Spleen (tissue), 11 donors: Measurements from ENCODE around the gene PDAP1. TPM values are rescaled to one million over a fixed set of nuclear protein-coding genes. Genes with fewer than 3 reads are reported as not detected.

Experiments used
- DNase-seq: peaks from one replicate; pipeline ENCODE4 v3.0.0-alpha.2; 2020
- H3K27ac ChIP-seq, 8 donors: fragments of 200-600 bp; sonication (generic) in 7 of 8; 1 replicate in 4 of 8; 2 replicates in 4 of 8; pipeline versions ENCODE4 v1.5.0 to v1.8.0; 2016 to 2021; ENCODE audit warnings: inconsistent platforms in 4 of 8, mild to moderate bottlenecking in 4 of 8, moderate library complexity in 1 of 8
- H3K27me3 ChIP-seq, 7 donors: fragments of 200-600 bp; sonication (generic) in 6 of 7; replicated peaks in 1 of 7; 1 replicate in 4 of 7; 2 replicates in 3 of 7; pipeline versions ENCODE4 v1.5.0 to v1.8.0; 2016 to 2021; ENCODE audit warnings: inconsistent platforms in 3 of 7, mild to moderate bottlenecking in 1 of 7
- H3K36me3 ChIP-seq, 6 donors: fragments of 200-600 bp; sonication (generic) in 5 of 6; 1 replicate in 4 of 6; 2 replicates in 2 of 6; pipeline versions ENCODE4 v1.5.0 to v1.8.0; 2016 to 2021; ENCODE audit warnings: inconsistent platforms in 2 of 6
- H3K4me1 ChIP-seq, 6 donors: fragments of 200-600 bp; sonication (generic) in 5 of 6; 1 replicate in 3 of 6; 2 replicates in 3 of 6; pipeline versions ENCODE4 v1.5.0 to v1.8.0; 2016 to 2021; ENCODE audit warnings: inconsistent platforms in 3 of 6
- H3K4me3 ChIP-seq, 8 donors: fragments of 200-600 bp; sonication (generic) in 7 of 8; 1 replicate in 4 of 8; 2 replicates in 4 of 8; pipeline versions ENCODE4 v1.5.0 to v1.8.0; 2016 to 2021; ENCODE audit warnings: inconsistent platforms in 4 of 8, mild to moderate bottlenecking in 4 of 8, moderate library complexity in 2 of 8
- H3K9me3 ChIP-seq, 8 donors: fragments of 200-600 bp; sonication (generic) in 7 of 8; 1 replicate in 4 of 8; 2 replicates in 4 of 8; pipeline versions ENCODE4 v1.5.0 to v1.8.0; 2016 to 2021; ENCODE audit warnings: inconsistent platforms in 4 of 8
- POLR2A ChIP-seq, 3 donors: fragments of 450-650 bp; IDR thresholded peaks; one replicate each; pipeline ENCODE4 v1.5.1; 2017; ENCODE audit warnings: antibody characterized with exemption in 3 of 3, mild to moderate bottlenecking in 1 of 3
- POLR2AphosphoS5 ChIP-seq, 3 donors: sonication (generic); formaldehyde crosslinking; IDR thresholded peaks; one replicate each; pipeline ENCODE4 v1.5.1; 2017; ENCODE audit warnings: antibody characterized with exemption in 3 of 3
- WGBS, 5 donors: extraction: QIAGEN DNeasy Blood & Tissue Kit in 3 of 5; methylation state at CpG; one replicate each; pipeline versions ENCODE4 v1.1.5 to v1.1.7; 2013 to 2018; 5-methylcytosine and 5-hydroxymethylcytosine counted together
- intact Hi-C: fragments of 100-400 bp; cut with DNase I; formaldehyde crosslinking; loops from one replicate; pipeline ENCODE4 v1.15.0; 2023; ENCODE audit warnings: low total_unique reads
- polyA plus RNA-seq, 3 donors: library from polyadenylated mRNA; stranded (reverse); fragments of 200-250 nt; gene quantifications; one replicate each; pipeline ENCODE4 v1.2.1, GENCODE V29; 2013
- total RNA-seq, 7 donors: library from RNA; depleted of rRNA in 3 of 7; stranded (reverse); fragments of >200 nt in 3 of 7; fragmentation: NEBNext Ultra II Directional in 4 of 7; extraction: Animal tissue kit (Norgen Biotek cat#: 25700) in 4 of 7; gene quantifications; one replicate each; pipeline versions ENCODE4 v1.1.0 to v1.2.1, GENCODE V29; 2016 to 2021
- TF ChIP-seq, protein P1 (sequence below), 11 experiments: fragments of 200-600 bp in 7 of 11; fragments of 450-650 bp in 4 of 11; sonication (generic) in 4 of 11; IDR thresholded peaks in 8 of 11; conservative IDR thresholded peaks in 3 of 11; 1 replicate in 7 of 11; 2 replicates in 4 of 11; pipeline versions ENCODE4 v1.4.0 to v1.8.0; 2016 to 2021; ENCODE audit warnings: antibody characterized with exemption in 11 of 11, inconsistent platforms in 4 of 11, mild to moderate bottlenecking in 1 of 11
- donor health status: healthy with polysubstance abuse.
- donor health status: DM: no; HTN: no; CAD: no; lungs with moderate emphysema.
- donor health status: DM: no; HTN: no; CAD: no.
- donor health status: Bipolar disorder and iron deficiency.
- donor health status: healthy.
- donor health status: DM: no; HTN: no; CAD: no.
- donor health status: DM: yes; HTN: yes; CAD: no.

Gene PDAP1
- total and polyA plus RNA-seq, 10 donors: 28.1 to 117 (median 54.8) TPM

DNA sequence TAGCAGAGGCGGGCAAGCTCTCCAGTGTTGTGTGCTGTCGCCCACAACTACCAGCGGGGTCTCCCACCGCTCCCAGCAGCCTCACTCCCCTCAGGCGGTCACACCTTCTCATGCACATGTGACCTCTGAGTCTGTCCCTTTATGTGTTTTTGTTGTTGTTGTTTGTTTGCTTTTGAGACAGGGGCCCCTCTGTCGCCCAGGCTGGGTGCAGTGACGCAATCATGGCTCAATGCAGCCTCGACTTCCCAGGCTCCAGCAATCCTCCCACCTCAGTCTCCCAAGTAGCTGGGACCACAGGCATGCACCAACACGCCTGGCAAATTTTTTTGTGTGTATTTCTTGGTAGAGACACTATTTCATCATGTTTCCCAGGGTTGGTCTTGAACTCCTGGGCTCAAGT lies 31.8 kb upstream of the PDAP1 start:
- H3K36me3 ChIP-seq: peaks cover 0 to 37% (median 14%) of the 10 kb centered on the region in 6 donors
- 81 to 87% (median 84%) methylated on average over 9 of the region's 9 CpGs for WGBS, 5 donors
- H3K27ac ChIP-seq: peak overlapping the region in 1 of 8 donors; percentile 94
- no peaks in the 10 kb centered on the region for H3K27me3 ChIP-seq
- intact Hi-C loops: no loop called here
- H3K4me3 ChIP-seq: peak overlapping the region in 5 of 8 donors; percentile 78 to 99 (median 96)
- TF ChIP-seq POLR2AphosphoS5 (IDR thresholded peaks at IDR 0.05): no peak
- TF ChIP-seq POLR2A (IDR thresholded peaks at IDR 0.05): no peak
- TF ChIP-seq, protein P1, sequence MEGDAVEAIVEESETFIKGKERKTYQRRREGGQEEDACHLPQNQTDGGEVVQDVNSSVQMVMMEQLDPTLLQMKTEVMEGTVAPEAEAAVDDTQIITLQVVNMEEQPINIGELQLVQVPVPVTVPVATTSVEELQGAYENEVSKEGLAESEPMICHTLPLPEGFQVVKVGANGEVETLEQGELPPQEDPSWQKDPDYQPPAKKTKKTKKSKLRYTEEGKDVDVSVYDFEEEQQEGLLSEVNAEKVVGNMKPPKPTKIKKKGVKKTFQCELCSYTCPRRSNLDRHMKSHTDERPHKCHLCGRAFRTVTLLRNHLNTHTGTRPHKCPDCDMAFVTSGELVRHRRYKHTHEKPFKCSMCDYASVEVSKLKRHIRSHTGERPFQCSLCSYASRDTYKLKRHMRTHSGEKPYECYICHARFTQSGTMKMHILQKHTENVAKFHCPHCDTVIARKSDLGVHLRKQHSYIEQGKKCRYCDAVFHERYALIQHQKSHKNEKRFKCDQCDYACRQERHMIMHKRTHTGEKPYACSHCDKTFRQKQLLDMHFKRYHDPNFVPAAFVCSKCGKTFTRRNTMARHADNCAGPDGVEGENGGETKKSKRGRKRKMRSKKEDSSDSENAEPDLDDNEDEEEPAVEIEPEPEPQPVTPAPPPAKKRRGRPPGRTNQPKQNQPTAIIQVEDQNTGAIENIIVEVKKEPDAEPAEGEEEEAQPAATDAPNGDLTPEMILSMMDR (IDR thresholded peaks at IDR 0.05 in 8 of 11, conservative IDR thresholded peaks at IDR 0.05 in 3 of 11): no peak
- no peak for DNase-seq
- H3K4me1 ChIP-seq: peaks cover 13 to 76% (median 41%) of the 10 kb centered on the region in 6 donors
- no peaks in the 10 kb centered on the region for H3K9me3 ChIP-seq

GRCh38 chr7:99438573-99439480 lies 30.4 kb upstream of the PDAP1 start, which contains the start of the genes CPSF4 and PTCD1:
Gene CPSF4 (plus strand): TSS chr7:99438943. CDS start chr7:99439083, 140 bp downstream.
Gene PTCD1 (minus strand): TSS chr7:99438798. CDS start chr7:99435242, 3,556 bp downstream.
- TF ChIP-seq POLR2A (IDR thresholded peaks at IDR 0.05): no peak
- TF ChIP-seq POLR2AphosphoS5 (IDR thresholded peaks at IDR 0.05): peak; percentile 82 to 90 (median 88)
- TF ChIP-seq, protein P1 (IDR thresholded peaks at IDR 0.05 in 8 of 11, conservative IDR thresholded peaks at IDR 0.05 in 3 of 11): peak in 1 of 11 experiments; percentile 17
- Histone ChIP-seq H3K4me3 (peak within 1 kb of the TSS; percentile 78 to 99 (median 96)), H3K27me3 (no peaks in the 10 kb centered on the region), H3K27ac (peak within 1 kb of the TSS; percentile 80 to 94 (median 86)), H3K9me3 (no peaks in the 10 kb centered on the region), H3K36me3 (peaks cover 0 to 37% (median 18%) of the 10 kb centered on the region in 6 donors), H3K4me1 (peaks cover 13 to 68% (median 40%) of the 10 kb centered on the region in 6 donors)
- 0 to 1% (median 1%) methylated on average over 33 to 89 of the region's 89 CpGs for WGBS, 5 donors
- intact Hi-C loops: no loop called here
- peak; percentile 99 for DNase-seq

DNA sequence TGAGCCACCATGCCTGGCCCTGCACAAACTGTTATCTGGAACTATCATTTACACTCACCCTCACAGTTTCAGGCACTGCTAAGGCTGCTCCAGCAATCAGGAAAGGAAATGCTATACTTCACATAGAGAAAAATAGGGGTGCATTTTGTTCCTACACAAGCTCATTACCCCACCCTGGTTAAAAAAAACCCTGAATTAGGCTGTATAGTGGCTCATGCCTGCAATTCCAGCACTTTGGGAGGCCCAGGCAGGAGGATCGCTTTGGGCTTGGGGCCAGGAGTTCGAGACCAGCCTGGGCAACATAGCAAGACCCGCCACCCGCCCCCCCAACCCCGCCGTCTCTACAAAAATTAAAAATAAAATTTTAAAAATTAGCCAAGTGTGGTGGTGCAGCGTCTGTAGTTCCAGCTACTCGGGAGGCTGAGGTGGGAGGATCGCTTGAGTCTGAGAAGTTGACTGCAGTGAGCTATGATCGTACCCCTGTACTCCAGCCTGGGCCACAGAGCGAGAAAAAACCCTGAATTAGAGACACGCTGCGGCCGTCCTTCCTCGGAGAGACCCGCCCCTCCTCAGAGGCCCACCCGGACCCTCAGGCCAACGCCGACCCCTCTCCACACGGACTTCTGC lies 29.7 kb upstream of the PDAP1 start:
- 18 to 25% (median 19%) methylated on average over 19 to 20 of the region's 20 CpGs for WGBS, 5 donors
- intact Hi-C loops: no loop called here

More for the DNA sequence above, 29.7 kb upstream of the PDAP1 start:
- TF ChIP-seq, protein P1 (IDR thresholded peaks at IDR 0.05 in 8 of 11, conservative IDR thresholded peaks at IDR 0.05 in 3 of 11): no peak
- no peak for TF ChIP-seq POLR2A (IDR thresholded peaks at IDR 0.05)
- no peak for TF ChIP-seq POLR2AphosphoS5 (IDR thresholded peaks at IDR 0.05)
- peaks cover 0 to 37% (median 22%) of the 10 kb centered on the region in 6 donors for H3K36me3 ChIP-seq
- peak overlapping the region; percentile 80 to 94 (median 86) for H3K27ac ChIP-seq
- peaks cover 13 to 63% (median 40%) of the 10 kb centered on the region in 6 donors for H3K4me1 ChIP-seq
- DNase-seq: no peak
- peak overlapping the region; percentile 78 to 99 (median 96) for H3K4me3 ChIP-seq
- H3K9me3 ChIP-seq: no peaks in the 10 kb centered on the region
- no peaks in the 10 kb centered on the region for H3K27me3 ChIP-seq
